Activated CD8-positive, alpha-beta T cell treated with anti-CD3 and anti-CD28 coated beads for 36 hours (primary cell): ENCODE measurements around the gene HUNK. TPM values are rescaled to one million over a fixed set of nuclear protein-coding genes. Genes with fewer than 3 reads are reported as not detected.

Experiments
- ATAC-seq: fragments of 200-7000 bp; cut with Tn5 transposase; one replicate; pipeline ENCODE4 v1.10.0; 2021; ENCODE audit warnings: mild to moderate bottlenecking, moderate library complexity
- CTCF ChIA-PET: fragments of 350-600 bp; sonication (Branson Sonifier 250); formaldehyde crosslinking; loops from one replicate; lab custom pipeline; 2021; ENCODE audit warnings: antibody characterized with exemption; lab: Charles Lee
- POLR2A ChIA-PET: fragments of 350-600 bp; sonication (Branson Sonifier 250); formaldehyde crosslinking; loops from one replicate; lab custom pipeline; 2021; ENCODE audit warnings: antibody characterized with exemption; lab: Charles Lee
- DNase-seq: peaks from one replicate; pipeline ENCODE4 v3.0.0-alpha.2; 2020
- H3K27ac Mint-ChIP-seq: one replicate; pipeline ENCODE4 v1.8.0; 2021; ENCODE audit warnings: mild to moderate bottlenecking, mixed read lengths
- H3K27me3 Mint-ChIP-seq: one replicate; pipeline ENCODE4 v1.8.0; 2021; ENCODE audit warnings: mixed read lengths
- H3K36me3 Mint-ChIP-seq: one replicate; pipeline ENCODE4 v1.8.0; 2021; ENCODE audit warnings: low read depth, mixed read lengths
- H3K4me1 Mint-ChIP-seq: one replicate; pipeline ENCODE4 v1.8.0; 2021; ENCODE audit warnings: low read depth, mixed read lengths
- H3K4me3 Mint-ChIP-seq: one replicate; pipeline ENCODE4 v1.8.0; 2021; ENCODE audit warnings: mild to moderate bottlenecking, moderate library complexity, mixed read lengths
- H3K9me3 Mint-ChIP-seq: one replicate; pipeline ENCODE4 v1.8.0; 2021; ENCODE audit warnings: mixed read lengths
- CTCF ChIP-seq: fragments of 200-600 bp; IDR thresholded peaks from one replicate; pipeline ENCODE4 v1.8.0; 2022; ENCODE audit warnings: antibody characterized with exemption, mild to moderate bottlenecking
- intact Hi-C: fragments of 100-400 bp; cut with micrococcal nuclease; formaldehyde crosslinking; loops from one replicate; pipeline ENCODE4 v1.10.0; 2022
- total RNA-seq, 2 experiments: library from RNA; stranded (reverse); gene quantifications; one replicate each; pipeline ENCODE4 v1.2.3, GENCODE V29; 2021

HUNK gene
- total RNA-seq, 2 experiments from 2014 or later, result 0.20 to 0.27 TPM

DNA sequence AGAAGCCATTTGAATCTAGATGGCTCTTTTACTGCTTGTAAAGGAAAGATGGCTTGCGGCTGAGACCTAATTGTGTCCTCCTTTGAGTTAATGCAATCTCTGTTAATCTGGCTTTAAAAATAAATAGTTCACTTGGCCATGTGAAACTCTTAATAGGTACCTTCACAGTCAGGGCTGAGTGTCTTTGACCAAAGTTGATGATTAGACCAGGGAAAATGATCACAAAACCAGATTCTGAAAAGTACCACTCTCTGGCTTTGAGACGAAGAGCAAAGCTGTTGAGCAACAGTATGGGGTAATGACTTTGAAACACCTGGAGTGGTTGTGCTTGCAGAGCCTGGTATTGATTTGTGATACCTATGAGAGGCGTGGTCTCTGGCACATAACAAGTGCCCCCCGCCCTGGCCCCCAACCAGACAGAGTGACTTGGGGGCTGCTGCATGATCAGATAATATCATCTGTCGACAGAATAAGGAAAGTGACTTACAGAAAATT is 4.7 kb downstream of the HUNK start:
- no peaks in the 10 kb centered on the region for H3K36me3 Mint-ChIP-seq
- no peaks in the 10 kb centered on the region for H3K9me3 Mint-ChIP-seq
- TF ChIP-seq CTCF, result no peak
- no peak overlapping the region for H3K27ac Mint-ChIP-seq
- ChIA-PET POLR2A (no interaction called here), CTCF (interaction anchor here (0.9 to 1.5 kb wide), 2 partner anchors 178 to 380 kb away, joined by 4 read pairs; no protein-coding TSS in a partner anchor)
- H3K4me3 Mint-ChIP-seq, result no peak overlapping the region
- H3K27me3 Mint-ChIP-seq, result peaks cover 27% of the 10 kb centered on the region
- ATAC-seq, result no peak
- H3K4me1 Mint-ChIP-seq, result peaks cover under 1% of the 10 kb centered on the region
- DNase-seq, result no peak
- intact Hi-C loops, result no loop called here

- H3K4me3 Mint-ChIP-seq, result no peak overlapping the region
- no peak overlapping the region for H3K27ac Mint-ChIP-seq
- no peak for DNase-seq
- intact Hi-C loops, result no loop called here
- ATAC-seq, result no peak
- no peaks in the 10 kb centered on the region for H3K36me3 Mint-ChIP-seq
- CTCF ChIA-PET, result no interaction called here
- TF ChIP-seq CTCF, result no peak
- POLR2A ChIA-PET, result no interaction called here
- no peaks in the 10 kb centered on the region for H3K4me1 Mint-ChIP-seq
- H3K9me3 Mint-ChIP-seq, result no peaks in the 10 kb centered on the region
- peaks cover 26% of the 10 kb centered on the region for H3K27me3 Mint-ChIP-seq
Measured at GRCh38 chr21:31878831-31879230, 6.0 kb downstream of the HUNK start.

GRCh38 chr21:31879241-31879650 is 6.4 kb downstream of the HUNK start:
- TF ChIP-seq CTCF, result no peak
- ATAC-seq, result no peak
- ChIA-PET POLR2A (no interaction called here), CTCF (no interaction called here)
- Mint-ChIP-seq H3K27ac (no peak overlapping the region), H3K27me3 (peaks cover 26% of the 10 kb centered on the region), H3K4me3 (no peak overlapping the region), H3K9me3 (no peaks in the 10 kb centered on the region), H3K36me3 (no peaks in the 10 kb centered on the region), H3K4me1 (no peaks in the 10 kb centered on the region)
- intact Hi-C loops, result no loop called here
- DNase-seq, result no peak

GRCh38 chr21:31879911-31880310 is 7.1 kb downstream of the HUNK start:
- Mint-ChIP-seq H3K9me3 (no peaks in the 10 kb centered on the region), H3K4me1 (no peaks in the 10 kb centered on the region), H3K36me3 (no peaks in the 10 kb centered on the region), H3K27me3 (peaks cover 20% of the 10 kb centered on the region), H3K4me3 (no peak overlapping the region), H3K27ac (no peak overlapping the region)
- TF ChIP-seq CTCF, result no peak
- intact Hi-C loops, result no loop called here
- DNase-seq, result no peak
- no peak for ATAC-seq
- POLR2A ChIA-PET, result no interaction called here
- CTCF ChIA-PET, result interaction anchor here (2.7 kb wide), 1 partner anchor 14 kb away, joined by 6 read pairs; no protein-coding TSS in a partner anchor

GRCh38 chr21:31880816-31881215 is 8.0 kb downstream of the HUNK start:
- TF ChIP-seq CTCF, result no peak
- no peaks in the 10 kb centered on the region for H3K4me1 Mint-ChIP-seq
- no peaks in the 10 kb centered on the region for H3K36me3 Mint-ChIP-seq
- ATAC-seq, result no peak
- no peak for DNase-seq
- H3K27ac Mint-ChIP-seq, result no peak overlapping the region
- ChIA-PET POLR2A (no interaction called here), CTCF (interaction anchor here (2.7 kb wide), 1 partner anchor 15 kb away, joined by 6 read pairs; no protein-coding TSS in a partner anchor)
- H3K9me3 Mint-ChIP-seq, result no peaks in the 10 kb centered on the region
- intact Hi-C loops, result no loop called here
- H3K4me3 Mint-ChIP-seq, result no peak overlapping the region
- H3K27me3 Mint-ChIP-seq, result peaks cover 12% of the 10 kb centered on the region
